HEK293T (cell line): ENCODE results near the gene LRRC10B.

Experiments
- CTCF ChIA-PET: fragments of 350-600 bp; formaldehyde crosslinking; extraction: SDS; loops from one replicate; lab custom pipeline; 2021; ENCODE audit warnings: antibody characterized with exemption, inconsistent platforms; lab: Yijun Ruan, JAX
- POLR2A ChIA-PET: fragments of 350-600 bp; formaldehyde crosslinking; extraction: SDS; loops from one replicate; lab custom pipeline; 2020; ENCODE audit warnings: antibody characterized with exemption, inconsistent platforms; lab: Yijun Ruan, JAX
- DNase-seq: peaks from one replicate; pipeline ENCODE4 v3.0.0; 2012; ENCODE audit warnings: mixed read lengths; ENCODE audit errors: extremely low spot score
- ARNT ChIP-seq: fragments of 450-650 bp; IDR thresholded peaks from 2 replicates; pipeline ENCODE4 v1.6.1; 2017; ENCODE audit warnings: mild to moderate bottlenecking
- BHLHE40 ChIP-seq: fragments of 450-650 bp; IDR thresholded peaks from 2 replicates; pipeline ENCODE4 v1.6.1; 2016; ENCODE audit warnings: mild to moderate bottlenecking, moderate library complexity, borderline replicate concordance
- CTBP1 ChIP-seq: fragments of 450-650 bp; IDR thresholded peaks from 2 replicates; pipeline ENCODE4 v1.6.1; 2016; ENCODE audit warnings: borderline replicate concordance
- ELF4 ChIP-seq: fragments of 450-650 bp; IDR thresholded peaks from 2 replicates; pipeline ENCODE4 v1.6.1; 2017; ENCODE audit warnings: antibody characterized with exemption
- FOXA1 ChIP-seq: fragments of 450-650 bp; IDR thresholded peaks from 2 replicates; pipeline ENCODE4 v1.6.1; 2016; ENCODE audit warnings: mild to moderate bottlenecking
- FOXK2 ChIP-seq: fragments of 450-650 bp; IDR thresholded peaks from 2 replicates; pipeline ENCODE4 v1.6.1; 2016; ENCODE audit warnings: mild to moderate bottlenecking
- FOXM1 ChIP-seq: fragments of 450-650 bp; IDR thresholded peaks from 2 replicates; pipeline ENCODE4 v1.6.1; 2017; ENCODE audit warnings: mild to moderate bottlenecking, borderline replicate concordance
- HDGF ChIP-seq: fragments of 450-650 bp; IDR thresholded peaks from 2 replicates; pipeline ENCODE4 v1.6.1; 2017; ENCODE audit warnings: antibody characterized with exemption, borderline replicate concordance
- L3MBTL2 ChIP-seq: fragments of 450-650 bp; conservative IDR thresholded peaks from 2 replicates; pipeline ENCODE4 v1.6.1; 2016; ENCODE audit warnings: mild to moderate bottlenecking
- LEF1 ChIP-seq: fragments of 450-650 bp; IDR thresholded peaks from 2 replicates; pipeline ENCODE4 v1.6.1; 2017; ENCODE audit warnings: mild to moderate bottlenecking, borderline replicate concordance
- NFRKB ChIP-seq: fragments of 450-650 bp; IDR thresholded peaks from 2 replicates; pipeline ENCODE4 v1.6.1; 2016; ENCODE audit warnings: mild to moderate bottlenecking, moderate library complexity
- SP1 ChIP-seq: fragments of 450-650 bp; IDR thresholded peaks from 2 replicates; pipeline ENCODE4 v1.6.1; 2017
- SUZ12 ChIP-seq: fragments of 450-650 bp; IDR thresholded peaks from 2 replicates; pipeline ENCODE4 v1.6.1; 2016; ENCODE audit warnings: mild to moderate bottlenecking
- TARDBP ChIP-seq: fragments of 450-650 bp; IDR thresholded peaks from 2 replicates; pipeline ENCODE4 v1.6.1; 2016
- ZNF384 ChIP-seq: fragments of 450-650 bp; IDR thresholded peaks from 2 replicates; pipeline ENCODE4 v1.6.1; 2016
- TF ChIP-seq, protein P1 (sequence below): fragments of 450-650 bp; IDR thresholded peaks from 2 replicates; pipeline ENCODE4 v1.6.1; 2016

The LRRC10B gene

DNA sequence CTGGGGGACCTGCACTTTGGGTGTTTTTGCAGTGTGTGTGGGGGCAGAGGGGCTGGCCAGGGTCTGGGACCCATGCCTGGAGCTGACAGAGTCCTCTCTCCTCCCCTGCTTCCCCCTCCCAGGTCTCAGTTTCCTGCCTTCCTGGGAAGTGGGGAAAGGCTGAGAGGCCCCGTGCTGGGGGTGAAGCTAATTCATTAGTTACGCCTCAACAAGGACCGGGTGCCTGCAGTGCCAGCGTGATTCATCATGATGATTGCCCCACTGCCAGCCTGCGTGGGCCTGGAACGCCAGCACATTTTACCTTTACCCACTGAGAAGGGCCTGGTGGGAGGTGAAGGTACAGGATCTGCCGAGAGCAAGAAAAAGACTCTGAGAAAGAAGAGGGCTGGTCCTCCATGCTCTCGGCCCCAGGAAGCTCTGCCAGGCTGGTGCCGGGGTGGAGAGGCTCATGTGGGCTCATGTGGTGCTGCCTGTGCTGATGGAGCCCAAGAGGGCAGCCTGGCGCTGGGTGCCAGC is 2.9 kb upstream of the LRRC10B start:
- TF ChIP-seq ZNF384 (no peak), LEF1 (no peak), SUZ12 (no peak), FOXA1 (no peak), NFRKB (no peak), BHLHE40 (no peak), FOXK2 (no peak), SP1 (no peak), ARNT (no peak), FOXM1 (no peak), TARDBP (no peak), CTBP1 (no peak), L3MBTL2 (no peak)
- TF ChIP-seq, protein P1, sequence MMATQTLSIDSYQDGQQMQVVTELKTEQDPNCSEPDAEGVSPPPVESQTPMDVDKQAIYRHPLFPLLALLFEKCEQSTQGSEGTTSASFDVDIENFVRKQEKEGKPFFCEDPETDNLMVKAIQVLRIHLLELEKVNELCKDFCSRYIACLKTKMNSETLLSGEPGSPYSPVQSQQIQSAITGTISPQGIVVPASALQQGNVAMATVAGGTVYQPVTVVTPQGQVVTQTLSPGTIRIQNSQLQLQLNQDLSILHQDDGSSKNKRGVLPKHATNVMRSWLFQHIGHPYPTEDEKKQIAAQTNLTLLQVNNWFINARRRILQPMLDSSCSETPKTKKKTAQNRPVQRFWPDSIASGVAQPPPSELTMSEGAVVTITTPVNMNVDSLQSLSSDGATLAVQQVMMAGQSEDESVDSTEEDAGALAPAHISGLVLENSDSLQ, result no peak
- POLR2A ChIA-PET, result no interaction called here
- no peak for DNase-seq
- CTCF ChIA-PET, result no interaction called here

DNA sequence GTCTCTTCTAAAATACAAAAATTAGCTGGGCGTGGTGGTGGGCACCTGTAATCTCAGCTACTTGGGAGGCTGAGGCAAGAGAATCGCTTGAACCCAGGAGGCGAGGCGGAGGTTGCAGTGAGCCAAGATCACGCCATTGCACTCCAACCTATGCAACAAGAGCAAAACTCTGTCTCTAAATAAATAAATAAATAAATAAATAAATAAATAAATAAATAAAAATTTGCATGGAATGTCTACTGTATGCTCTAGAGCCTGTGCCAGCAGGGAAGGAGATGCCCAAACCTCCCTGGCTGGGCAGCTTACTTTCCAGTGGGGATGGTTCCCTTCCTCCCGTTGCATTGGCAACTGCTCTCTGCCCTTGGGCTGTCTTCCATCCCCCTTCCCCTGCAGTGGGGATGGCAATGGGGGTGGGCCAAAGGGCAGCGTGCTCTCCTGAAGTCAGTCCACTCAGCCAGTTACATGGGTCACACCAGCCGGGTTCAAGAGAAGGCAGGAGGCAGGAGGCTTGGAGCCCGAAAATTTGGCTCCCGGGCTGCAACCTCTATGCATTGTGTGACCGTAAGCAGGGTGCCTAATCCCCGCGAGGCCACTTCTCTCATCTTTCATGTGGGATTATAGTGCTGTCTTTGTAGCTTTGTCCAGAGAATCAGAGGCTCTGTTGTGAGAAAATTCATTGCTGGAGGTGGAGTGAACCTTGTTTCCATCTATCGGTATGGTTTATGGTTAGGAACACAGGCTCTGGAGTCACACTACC is 1.4 kb upstream of the LRRC10B start:
- ChIA-PET POLR2A (no interaction called here), CTCF (interaction anchor here (0.5 to 2.3 kb wide), 7 partner anchors 7 to 551 kb away, joined by 3 to 8 read pairs (median 3); no protein-coding TSS in a partner anchor)
- no peak for TF ChIP-seq ZNF384
- no peak for TF ChIP-seq HDGF
- TF ChIP-seq FOXM1, result no peak
- TF ChIP-seq BHLHE40, result no peak
- no peak for TF ChIP-seq ELF4
- TF ChIP-seq CTBP1, result no peak
- TF ChIP-seq NFRKB, result no peak
- no peak for TF ChIP-seq FOXA1
- TF ChIP-seq TARDBP, result no peak
- TF ChIP-seq SUZ12, result no peak
- TF ChIP-seq, protein P1, result no peak
- TF ChIP-seq SP1, result no peak
- TF ChIP-seq LEF1, result no peak
- TF ChIP-seq L3MBTL2, result no peak
- TF ChIP-seq ARNT, result no peak
- DNase-seq, result no peak

DNA sequence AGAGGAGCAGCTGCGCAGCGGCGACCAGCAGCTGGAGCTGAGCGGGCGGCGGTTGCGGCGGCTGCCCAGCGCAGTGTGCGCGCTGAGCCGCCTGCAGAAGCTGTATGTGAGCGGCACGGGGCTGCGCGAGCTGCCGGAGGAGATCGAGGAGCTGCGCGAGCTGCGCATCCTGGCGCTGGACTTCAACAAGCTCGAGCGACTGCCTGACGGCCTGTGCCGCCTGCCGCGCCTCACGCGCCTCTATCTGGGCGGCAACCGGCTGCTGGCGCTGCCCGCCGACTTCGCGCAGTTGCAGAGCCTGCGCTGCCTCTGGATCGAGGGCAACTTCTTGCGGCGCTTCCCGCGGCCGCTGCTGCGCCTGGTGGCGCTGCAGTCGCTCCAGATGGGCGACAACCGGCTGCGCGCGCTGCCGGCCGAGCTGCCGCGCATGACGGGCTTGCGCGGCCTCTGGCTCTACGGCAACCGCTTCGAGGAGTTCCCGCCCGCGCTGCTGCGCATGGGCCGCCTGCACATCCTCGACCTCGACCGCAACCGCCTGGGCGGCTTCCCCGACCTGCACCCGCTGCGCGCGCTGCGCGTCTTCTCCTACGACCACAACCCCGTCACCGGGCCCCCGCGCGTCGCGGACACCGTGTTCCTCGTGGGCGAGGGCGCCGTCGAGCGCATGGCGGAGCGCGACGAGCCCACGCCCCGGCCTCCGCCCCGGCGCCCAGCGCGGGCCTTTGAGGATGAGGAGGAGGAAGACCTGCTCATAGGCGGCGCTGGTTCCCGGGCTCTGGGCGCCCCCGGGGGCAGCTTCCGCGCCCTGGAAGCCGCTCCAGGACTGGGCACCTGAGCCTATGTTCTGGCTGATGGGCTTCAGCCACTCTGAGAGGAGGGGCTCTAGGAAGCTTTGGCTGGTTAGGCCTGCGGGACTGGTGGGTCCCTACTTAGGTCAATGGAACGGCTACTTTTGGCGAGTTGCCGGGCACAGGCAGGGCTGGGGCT is 787 bp downstream of the LRRC10B start:
- POLR2A ChIA-PET, result no interaction called here
- DNase-seq, result peak; percentile 90
- no peak for TF ChIP-seq BHLHE40
- TF ChIP-seq L3MBTL2, result peak; percentile 90
- CTCF ChIA-PET, result interaction anchor here (0.8 to 2.3 kb wide), 8 partner anchors 8 to 129 kb away, joined by 3 to 8 read pairs (median 4); no protein-coding TSS in a partner anchor

DNA sequence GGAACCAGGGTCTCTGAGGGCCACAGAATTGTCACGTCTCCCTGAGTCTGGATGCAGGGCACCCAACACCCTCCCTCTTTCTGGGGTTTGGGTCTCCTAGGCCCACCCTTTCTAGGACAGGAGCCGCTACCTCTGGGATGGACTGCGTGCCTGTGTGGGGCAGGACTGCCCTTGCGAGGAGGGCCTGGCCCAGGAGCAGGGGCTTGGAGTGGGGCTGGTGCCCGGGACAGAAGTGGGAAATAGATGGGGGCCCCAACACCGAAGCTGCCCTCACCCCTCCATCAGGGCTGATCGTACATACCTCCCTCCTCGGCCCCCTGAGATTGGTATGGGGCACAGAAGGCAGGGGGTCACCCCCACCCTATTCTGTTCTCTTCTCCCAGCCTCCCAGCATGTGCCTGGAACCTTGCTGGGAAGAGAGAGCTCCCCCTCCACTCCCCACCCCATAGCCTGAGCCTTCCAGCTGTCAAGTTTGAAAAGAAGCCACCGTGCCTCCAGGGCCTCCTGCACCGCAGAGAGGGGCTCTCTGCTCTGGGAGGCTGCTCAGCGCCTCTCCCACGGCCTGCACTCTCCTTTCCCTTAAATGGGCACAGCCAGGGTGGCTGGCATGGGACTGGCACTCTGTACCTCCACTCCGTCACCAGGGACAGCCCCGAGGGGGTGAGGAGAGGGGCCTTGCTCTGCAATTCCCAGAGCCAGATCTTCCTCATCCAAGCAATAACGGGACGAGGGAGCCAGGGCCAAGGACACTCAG is 1.8 kb downstream of the LRRC10B start:
- DNase-seq, result no peak
- TF ChIP-seq FOXM1, result no peak
- POLR2A ChIA-PET, result no interaction called here
- CTCF ChIA-PET, result interaction anchor here (1.0 kb wide), 1 partner anchor 28 kb away, joined by 3 read pairs; no protein-coding TSS in a partner anchor

DNA sequence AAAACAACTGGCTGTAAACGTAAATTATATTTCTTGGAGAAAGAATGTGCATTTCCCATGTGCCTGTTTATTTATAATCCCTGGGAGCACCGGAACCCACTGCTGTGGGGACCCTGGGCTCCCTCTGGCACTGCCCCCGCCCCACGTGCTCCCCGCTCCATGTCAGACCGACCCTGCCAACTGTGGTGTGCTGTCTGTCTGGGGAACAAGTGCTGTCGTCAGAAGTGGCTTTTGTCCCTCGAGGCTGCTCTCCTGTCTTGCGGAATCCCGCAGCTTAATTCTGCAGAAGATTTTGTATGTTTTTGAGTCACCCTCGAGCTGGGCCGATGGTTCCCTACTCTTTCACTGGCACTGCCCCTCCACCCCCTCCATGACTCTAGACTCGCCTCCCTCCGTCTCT is 2.4 kb downstream of the LRRC10B start:
- POLR2A ChIA-PET, result no interaction called here
- TF ChIP-seq SUZ12 (no peak), ELF4 (no peak), ZNF384 (no peak), HDGF (no peak), FOXM1 (no peak), SP1 (no peak), LEF1 (no peak), ARNT (no peak), BHLHE40 (no peak), CTBP1 (no peak), NFRKB (no peak), TARDBP (no peak), FOXK2 (no peak)
- no peak for DNase-seq
- CTCF ChIA-PET, result no interaction called here

DNA sequence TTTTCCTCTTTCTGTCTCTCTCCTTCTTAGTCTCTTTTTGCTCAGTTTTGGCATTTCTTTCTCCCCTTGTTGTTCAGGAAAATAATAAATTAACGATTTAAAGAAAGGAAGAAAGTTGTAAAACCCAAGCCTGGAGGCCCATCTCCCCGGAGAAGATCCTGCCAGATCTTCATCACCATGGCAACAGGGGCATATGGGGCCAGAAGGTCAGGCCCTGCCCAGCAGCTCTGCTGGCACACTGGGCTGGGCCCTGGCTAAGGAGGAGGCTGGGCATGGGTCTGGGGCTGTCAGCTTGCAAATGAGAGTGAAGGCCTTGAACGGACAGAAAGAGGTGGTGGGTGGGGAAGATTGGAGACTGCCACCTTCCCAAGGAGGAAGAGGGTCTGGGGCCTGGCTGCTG is 2.8 kb downstream of the LRRC10B start:
- CTCF ChIA-PET, result no interaction called here
- POLR2A ChIA-PET, result no interaction called here
- DNase-seq, result no peak
- TF ChIP-seq FOXK2, result no peak
- no peak for TF ChIP-seq NFRKB
- TF ChIP-seq SP1, result no peak
- TF ChIP-seq HDGF, result no peak
- TF ChIP-seq ARNT, result no peak
- TF ChIP-seq FOXA1, result no peak
- no peak for TF ChIP-seq FOXM1
